ENCODE measurements around the gene DEPDC7.
"Not testable (repeated sequence)": the region's sequence is repeated elsewhere in the genome, so short reads cannot be mapped to it uniquely, and the experiment has no call there.

GRCh38 chr11:33049565-33050408 lies 34.1 kb downstream of the DEPDC7 start:
- not testable (repeated sequence) for TF ChIP-seq POLR2AphosphoS5 (IDR thresholded peaks at IDR 0.05; ENCODE audit: low read depth, low read length); REST (IDR thresholded peaks at IDR 0.05; ENCODE audit: insufficient read depth in 1 of 2, low read depth in 2 of 2, low read length in 1 of 2); TCF7L2 (IDR thresholded peaks at IDR 0.05; ENCODE audit: low read depth, low read length); SIN3A (IDR thresholded peaks at IDR 0.05; ENCODE audit: borderline replicate concordance, insufficient read depth, low read depth, low read length)
- TF ChIP-seq, protein P1, sequence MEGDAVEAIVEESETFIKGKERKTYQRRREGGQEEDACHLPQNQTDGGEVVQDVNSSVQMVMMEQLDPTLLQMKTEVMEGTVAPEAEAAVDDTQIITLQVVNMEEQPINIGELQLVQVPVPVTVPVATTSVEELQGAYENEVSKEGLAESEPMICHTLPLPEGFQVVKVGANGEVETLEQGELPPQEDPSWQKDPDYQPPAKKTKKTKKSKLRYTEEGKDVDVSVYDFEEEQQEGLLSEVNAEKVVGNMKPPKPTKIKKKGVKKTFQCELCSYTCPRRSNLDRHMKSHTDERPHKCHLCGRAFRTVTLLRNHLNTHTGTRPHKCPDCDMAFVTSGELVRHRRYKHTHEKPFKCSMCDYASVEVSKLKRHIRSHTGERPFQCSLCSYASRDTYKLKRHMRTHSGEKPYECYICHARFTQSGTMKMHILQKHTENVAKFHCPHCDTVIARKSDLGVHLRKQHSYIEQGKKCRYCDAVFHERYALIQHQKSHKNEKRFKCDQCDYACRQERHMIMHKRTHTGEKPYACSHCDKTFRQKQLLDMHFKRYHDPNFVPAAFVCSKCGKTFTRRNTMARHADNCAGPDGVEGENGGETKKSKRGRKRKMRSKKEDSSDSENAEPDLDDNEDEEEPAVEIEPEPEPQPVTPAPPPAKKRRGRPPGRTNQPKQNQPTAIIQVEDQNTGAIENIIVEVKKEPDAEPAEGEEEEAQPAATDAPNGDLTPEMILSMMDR (IDR thresholded peaks at IDR 0.05) = not testable (repeated sequence)

Data from Panc1 (cell line).